ENCODE measurements around the gene OPTN. TPM values are rescaled to one million over a fixed set of nuclear protein-coding genes. Genes with fewer than 3 reads are reported as not detected.

Gene OPTN
- total and polyA plus RNA-seq, 2 of the 8 experiments (the other 6 are each of a cell fraction or from before 2014, with no cell fraction given): 4.8 to 20.1 TPM

DNA sequence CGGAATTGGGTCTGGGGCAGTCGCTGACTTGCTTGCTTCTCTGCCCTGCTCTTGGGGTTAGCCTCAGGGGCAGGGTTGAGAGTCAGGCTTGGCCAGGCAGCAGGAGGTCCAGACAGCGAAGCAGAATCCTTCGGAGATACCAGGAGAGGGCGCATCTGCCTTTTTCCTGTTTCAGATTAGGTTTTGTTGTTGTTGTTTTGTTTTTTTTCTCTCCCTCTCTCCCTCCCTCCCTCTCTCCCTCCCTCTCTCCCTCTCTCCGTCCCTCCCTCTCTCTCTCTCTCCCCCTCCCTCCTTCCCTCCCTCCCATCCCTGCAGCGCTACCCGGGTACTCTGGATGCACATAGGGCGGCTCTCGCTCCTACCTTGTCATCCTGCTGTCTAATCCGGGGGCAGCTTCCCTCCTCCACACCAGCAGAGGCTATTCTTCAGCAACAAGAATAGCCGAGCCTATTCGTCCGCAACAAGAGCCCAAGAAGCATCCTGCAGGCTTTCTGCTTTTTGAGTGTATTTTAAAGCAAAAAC, 758 bp upstream of the OPTN start (continued):
- TF ChIP-seq CTBP2 (IDR thresholded peaks at IDR 0.05; ENCODE audit: borderline replicate concordance, insufficient read depth, insufficient read length, low read length): peak; percentile 28
- no peak for TF ChIP-seq POU5F1 (IDR thresholded peaks at IDR 0.05; ENCODE audit: low read depth, low read length)
- no peak for TF ChIP-seq CHD1 (IDR thresholded peaks at IDR 0.05; ENCODE audit: low read depth, low read length)
- no peak for TF ChIP-seq NANOG (IDR thresholded peaks at IDR 0.05; ENCODE audit: insufficient read depth, low read depth, low read length, poor library complexity, severe bottlenecking)
- no peak for TF ChIP-seq SIX5 (IDR thresholded peaks at IDR 0.05; ENCODE audit: low read depth, low read length)
- TF ChIP-seq, protein P1, sequence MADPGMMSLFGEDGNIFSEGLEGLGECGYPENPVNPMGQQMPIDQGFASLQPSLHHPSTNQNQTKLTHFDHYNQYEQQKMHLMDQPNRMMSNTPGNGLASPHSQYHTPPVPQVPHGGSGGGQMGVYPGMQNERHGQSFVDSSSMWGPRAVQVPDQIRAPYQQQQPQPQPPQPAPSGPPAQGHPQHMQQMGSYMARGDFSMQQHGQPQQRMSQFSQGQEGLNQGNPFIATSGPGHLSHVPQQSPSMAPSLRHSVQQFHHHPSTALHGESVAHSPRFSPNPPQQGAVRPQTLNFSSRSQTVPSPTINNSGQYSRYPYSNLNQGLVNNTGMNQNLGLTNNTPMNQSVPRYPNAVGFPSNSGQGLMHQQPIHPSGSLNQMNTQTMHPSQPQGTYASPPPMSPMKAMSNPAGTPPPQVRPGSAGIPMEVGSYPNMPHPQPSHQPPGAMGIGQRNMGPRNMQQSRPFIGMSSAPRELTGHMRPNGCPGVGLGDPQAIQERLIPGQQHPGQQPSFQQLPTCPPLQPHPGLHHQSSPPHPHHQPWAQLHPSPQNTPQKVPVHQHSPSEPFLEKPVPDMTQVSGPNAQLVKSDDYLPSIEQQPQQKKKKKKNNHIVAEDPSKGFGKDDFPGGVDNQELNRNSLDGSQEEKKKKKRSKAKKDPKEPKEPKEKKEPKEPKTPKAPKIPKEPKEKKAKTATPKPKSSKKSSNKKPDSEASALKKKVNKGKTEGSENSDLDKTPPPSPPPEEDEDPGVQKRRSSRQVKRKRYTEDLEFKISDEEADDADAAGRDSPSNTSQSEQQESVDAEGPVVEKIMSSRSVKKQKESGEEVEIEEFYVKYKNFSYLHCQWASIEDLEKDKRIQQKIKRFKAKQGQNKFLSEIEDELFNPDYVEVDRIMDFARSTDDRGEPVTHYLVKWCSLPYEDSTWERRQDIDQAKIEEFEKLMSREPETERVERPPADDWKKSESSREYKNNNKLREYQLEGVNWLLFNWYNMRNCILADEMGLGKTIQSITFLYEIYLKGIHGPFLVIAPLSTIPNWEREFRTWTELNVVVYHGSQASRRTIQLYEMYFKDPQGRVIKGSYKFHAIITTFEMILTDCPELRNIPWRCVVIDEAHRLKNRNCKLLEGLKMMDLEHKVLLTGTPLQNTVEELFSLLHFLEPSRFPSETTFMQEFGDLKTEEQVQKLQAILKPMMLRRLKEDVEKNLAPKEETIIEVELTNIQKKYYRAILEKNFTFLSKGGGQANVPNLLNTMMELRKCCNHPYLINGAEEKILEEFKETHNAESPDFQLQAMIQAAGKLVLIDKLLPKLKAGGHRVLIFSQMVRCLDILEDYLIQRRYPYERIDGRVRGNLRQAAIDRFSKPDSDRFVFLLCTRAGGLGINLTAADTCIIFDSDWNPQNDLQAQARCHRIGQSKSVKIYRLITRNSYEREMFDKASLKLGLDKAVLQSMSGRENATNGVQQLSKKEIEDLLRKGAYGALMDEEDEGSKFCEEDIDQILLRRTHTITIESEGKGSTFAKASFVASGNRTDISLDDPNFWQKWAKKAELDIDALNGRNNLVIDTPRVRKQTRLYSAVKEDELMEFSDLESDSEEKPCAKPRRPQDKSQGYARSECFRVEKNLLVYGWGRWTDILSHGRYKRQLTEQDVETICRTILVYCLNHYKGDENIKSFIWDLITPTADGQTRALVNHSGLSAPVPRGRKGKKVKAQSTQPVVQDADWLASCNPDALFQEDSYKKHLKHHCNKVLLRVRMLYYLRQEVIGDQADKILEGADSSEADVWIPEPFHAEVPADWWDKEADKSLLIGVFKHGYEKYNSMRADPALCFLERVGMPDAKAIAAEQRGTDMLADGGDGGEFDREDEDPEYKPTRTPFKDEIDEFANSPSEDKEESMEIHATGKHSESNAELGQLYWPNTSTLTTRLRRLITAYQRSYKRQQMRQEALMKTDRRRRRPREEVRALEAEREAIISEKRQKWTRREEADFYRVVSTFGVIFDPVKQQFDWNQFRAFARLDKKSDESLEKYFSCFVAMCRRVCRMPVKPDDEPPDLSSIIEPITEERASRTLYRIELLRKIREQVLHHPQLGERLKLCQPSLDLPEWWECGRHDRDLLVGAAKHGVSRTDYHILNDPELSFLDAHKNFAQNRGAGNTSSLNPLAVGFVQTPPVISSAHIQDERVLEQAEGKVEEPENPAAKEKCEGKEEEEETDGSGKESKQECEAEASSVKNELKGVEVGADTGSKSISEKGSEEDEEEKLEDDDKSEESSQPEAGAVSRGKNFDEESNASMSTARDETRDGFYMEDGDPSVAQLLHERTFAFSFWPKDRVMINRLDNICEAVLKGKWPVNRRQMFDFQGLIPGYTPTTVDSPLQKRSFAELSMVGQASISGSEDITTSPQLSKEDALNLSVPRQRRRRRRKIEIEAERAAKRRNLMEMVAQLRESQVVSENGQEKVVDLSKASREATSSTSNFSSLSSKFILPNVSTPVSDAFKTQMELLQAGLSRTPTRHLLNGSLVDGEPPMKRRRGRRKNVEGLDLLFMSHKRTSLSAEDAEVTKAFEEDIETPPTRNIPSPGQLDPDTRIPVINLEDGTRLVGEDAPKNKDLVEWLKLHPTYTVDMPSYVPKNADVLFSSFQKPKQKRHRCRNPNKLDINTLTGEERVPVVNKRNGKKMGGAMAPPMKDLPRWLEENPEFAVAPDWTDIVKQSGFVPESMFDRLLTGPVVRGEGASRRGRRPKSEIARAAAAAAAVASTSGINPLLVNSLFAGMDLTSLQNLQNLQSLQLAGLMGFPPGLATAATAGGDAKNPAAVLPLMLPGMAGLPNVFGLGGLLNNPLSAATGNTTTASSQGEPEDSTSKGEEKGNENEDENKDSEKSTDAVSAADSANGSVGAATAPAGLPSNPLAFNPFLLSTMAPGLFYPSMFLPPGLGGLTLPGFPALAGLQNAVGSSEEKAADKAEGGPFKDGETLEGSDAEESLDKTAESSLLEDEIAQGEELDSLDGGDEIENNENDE (IDR thresholded peaks at IDR 0.05; ENCODE audit: insufficient replicate concordance, low read length): peak; percentile 37
- TF ChIP-seq RAD21 (IDR thresholded peaks at IDR 0.05 in 1 of 2, conservative IDR thresholded peaks at IDR 0.05 in 1 of 2; ENCODE audit: low read depth in 2 of 2, low read length in 2 of 2): peak; percentile 36 to 41; a peak in 3 of 4 replicates
- TF ChIP-seq TAF7 (optimal IDR thresholded peaks at IDR 0.05; ENCODE audit: borderline replicate concordance, low read depth, low read length): no peak
- no peak for TF ChIP-seq SUZ12 (IDR thresholded peaks at IDR 0.05; ENCODE audit: low read length)

Data from H1 (cell line).